Ovary (tissue), 9 donors: Measurements from ENCODE around the gene TMEM107. TPM values are rescaled to one million over a fixed set of nuclear protein-coding genes. Genes with fewer than 3 reads are reported as not detected.
"Not testable (repeated sequence)": the region's sequence is repeated elsewhere in the genome, so short reads cannot be mapped to it uniquely, and the experiment has no call there.

Source experiments
- DNase-seq, 5 donors: peaks; one replicate each; pipeline ENCODE4 v3.0.0-alpha.2; 2019 to 2020
- H3K27ac ChIP-seq, 2 donors: fragments of 200-600 bp; one replicate each; pipeline versions ENCODE4 v1.5.1 to v1.8.0; 2019 to 2022
- H3K27me3 ChIP-seq: fragments of 200-600 bp; one replicate; pipeline ENCODE4 v1.8.0; 2022
- H3K36me3 ChIP-seq: fragments of 200-600 bp; sonication (generic); one replicate; pipeline ENCODE4 v1.5.1; 2019
- H3K4me1 ChIP-seq: one replicate; pipeline ENCODE4 v1.8.1; 2013; ENCODE audit warnings: mild to moderate bottlenecking, moderate library complexity; ENCODE audit not compliant: insufficient read depth
- H3K4me3 ChIP-seq: fragments of 200-600 bp; sonication (generic); one replicate; pipeline ENCODE4 v1.5.1; 2017
- H3K9me3 ChIP-seq, 2 donors: fragments of 200-600 bp in 1 of 2; sonication (generic) in 1 of 2; one replicate each; pipeline versions ENCODE4 v1.5.1 to v1.8.1; 2013 to 2019; ENCODE audit warnings: mild to moderate bottlenecking in 1 of 2, moderate library complexity in 1 of 2
- EP300 ChIP-seq: sonication (generic); formaldehyde crosslinking; IDR thresholded peaks from one replicate; pipeline ENCODE4 v1.6.1; 2017; ENCODE audit warnings: antibody characterized with exemption
- POLR2A ChIP-seq: fragments of 450-650 bp; IDR thresholded peaks from one replicate; pipeline ENCODE4 v1.6.1; 2017; ENCODE audit warnings: antibody characterized with exemption, mild to moderate bottlenecking, moderate library complexity
- WGBS, 3 donors: extraction: QIAGEN DNeasy Blood & Tissue Kit in 1 of 3; methylation state at CpG; one replicate each; pipeline versions ENCODE4 v1.1.5 to v1.1.7; 2013 to 2017; 5-methylcytosine and 5-hydroxymethylcytosine counted together
- intact Hi-C, 4 donors: fragments of 100-400 bp; cut with DNase I; formaldehyde crosslinking; loops; one replicate each; pipeline versions ENCODE4 v1.11.0 to v1.15.1; 2022 to 2023
- polyA plus RNA-seq, 2 donors: library from polyadenylated mRNA; stranded (reverse); fragments of 200-250 nt in 1 of 2; fragments of 350-450 nt in 1 of 2; fragmentation: Illumina TruSeq in 1 of 2; extraction: RNeasy Lipid Tissue Mini Kit (QIAGEN cat#74804) in 1 of 2; gene quantifications; one replicate each; pipeline ENCODE4 v1.2.3, GENCODE V29; 2013 to 2014
- total RNA-seq, 7 donors: library from RNA; depleted of rRNA in 2 of 7; stranded (reverse); fragments of >200 nt in 2 of 7; fragmentation: NEBNext Ultra II Directional in 3 of 7; extraction: Animal tissue kit (Norgen Biotek cat#: 25700) in 3 of 7; gene quantifications; one replicate each; pipeline versions ENCODE4 v1.1.0 to v1.2.4, GENCODE V29; 2016 to 2023
- TF ChIP-seq, protein P1 (sequence below), 3 donors: fragments of 450-650 bp in 2 of 3; fragments of 200-600 bp in 1 of 3; IDR thresholded peaks; one replicate each; pipeline versions ENCODE4 v1.5.1 to v1.8.0; 2016 to 2022; ENCODE audit warnings: antibody characterized with exemption in 3 of 3, mild to moderate bottlenecking in 1 of 3
- donor health status: DM: no; HTN: no; CAD: no; lungs with moderate emphysema.
- donor health status: DM: no; HTN: no; CAD: no.
- donor health status: Bipolar disorder and iron deficiency.
- donor health status: DM: yes; HTN: yes; CAD: no.
- donor health status: DM: no; HTN: no; CAD: no.
- donor health status: DM: yes; HTN: yes; CAD: no.

Gene TMEM107
- total and polyA plus RNA-seq, 9 donors, result 7.5 to 57.6 (median 10.5) TPM

DNA sequence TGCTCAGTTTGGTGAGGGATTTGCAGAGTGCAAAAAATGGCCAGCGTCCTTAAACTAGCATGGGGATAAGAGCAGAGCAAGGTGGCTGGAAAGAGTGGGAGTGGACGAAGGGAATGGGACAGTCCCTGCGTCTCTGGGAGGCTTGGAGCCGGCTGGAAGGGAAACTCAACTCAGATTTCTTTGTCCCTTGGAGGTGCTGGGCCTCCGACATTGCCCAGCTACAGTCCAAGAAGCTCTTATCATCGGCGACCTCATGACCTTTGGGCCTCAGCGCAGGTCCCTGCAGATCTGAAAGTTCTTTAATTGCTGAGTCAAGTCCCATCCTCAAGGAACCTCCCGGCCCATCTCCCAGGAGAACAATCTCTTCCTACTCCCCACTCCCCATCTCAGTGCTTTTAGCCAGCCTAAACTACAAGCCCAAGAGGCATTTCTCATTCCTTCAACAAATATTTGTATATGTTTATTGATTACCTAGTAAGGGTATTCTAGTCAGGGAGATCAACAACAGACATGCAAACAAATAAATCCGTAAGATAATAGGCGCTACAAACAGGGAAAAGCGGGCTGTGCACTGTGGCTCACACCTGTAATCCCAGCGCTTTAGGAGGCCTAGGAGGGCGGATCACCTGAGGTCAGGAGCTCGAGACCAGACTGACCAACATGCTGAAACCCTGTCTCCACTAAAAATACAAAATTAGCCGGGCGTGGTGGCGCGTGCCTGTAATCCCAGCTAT lies 985 bp upstream of the TMEM107 start:
- Histone ChIP-seq H3K4me1 (peaks cover 6% of the 10 kb centered on the region), H3K36me3 (no peaks in the 10 kb centered on the region), H3K27me3 (no peaks in the 10 kb centered on the region), H3K4me3 (peak overlapping the region; percentile 57), H3K27ac (peak overlapping the region in 1 of 2 donors; percentile 23), H3K9me3 (no peaks in the 10 kb centered on the region)
- no peak for DNase-seq
- no peak for TF ChIP-seq POLR2A
- TF ChIP-seq, protein P1, sequence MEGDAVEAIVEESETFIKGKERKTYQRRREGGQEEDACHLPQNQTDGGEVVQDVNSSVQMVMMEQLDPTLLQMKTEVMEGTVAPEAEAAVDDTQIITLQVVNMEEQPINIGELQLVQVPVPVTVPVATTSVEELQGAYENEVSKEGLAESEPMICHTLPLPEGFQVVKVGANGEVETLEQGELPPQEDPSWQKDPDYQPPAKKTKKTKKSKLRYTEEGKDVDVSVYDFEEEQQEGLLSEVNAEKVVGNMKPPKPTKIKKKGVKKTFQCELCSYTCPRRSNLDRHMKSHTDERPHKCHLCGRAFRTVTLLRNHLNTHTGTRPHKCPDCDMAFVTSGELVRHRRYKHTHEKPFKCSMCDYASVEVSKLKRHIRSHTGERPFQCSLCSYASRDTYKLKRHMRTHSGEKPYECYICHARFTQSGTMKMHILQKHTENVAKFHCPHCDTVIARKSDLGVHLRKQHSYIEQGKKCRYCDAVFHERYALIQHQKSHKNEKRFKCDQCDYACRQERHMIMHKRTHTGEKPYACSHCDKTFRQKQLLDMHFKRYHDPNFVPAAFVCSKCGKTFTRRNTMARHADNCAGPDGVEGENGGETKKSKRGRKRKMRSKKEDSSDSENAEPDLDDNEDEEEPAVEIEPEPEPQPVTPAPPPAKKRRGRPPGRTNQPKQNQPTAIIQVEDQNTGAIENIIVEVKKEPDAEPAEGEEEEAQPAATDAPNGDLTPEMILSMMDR (IDR thresholded peaks at IDR 0.05), result no peak
- no peak for TF ChIP-seq EP300
- WGBS, 3 donors, result 72 to 75% (median 75%) methylated on average over 19 of the region's 19 CpGs
- intact Hi-C loops, result loop anchor here in 1 of 4 donors (5.0 kb wide), 1 partner anchor 55 kb away; the partner anchor contains the start of gene HES7

DNA sequence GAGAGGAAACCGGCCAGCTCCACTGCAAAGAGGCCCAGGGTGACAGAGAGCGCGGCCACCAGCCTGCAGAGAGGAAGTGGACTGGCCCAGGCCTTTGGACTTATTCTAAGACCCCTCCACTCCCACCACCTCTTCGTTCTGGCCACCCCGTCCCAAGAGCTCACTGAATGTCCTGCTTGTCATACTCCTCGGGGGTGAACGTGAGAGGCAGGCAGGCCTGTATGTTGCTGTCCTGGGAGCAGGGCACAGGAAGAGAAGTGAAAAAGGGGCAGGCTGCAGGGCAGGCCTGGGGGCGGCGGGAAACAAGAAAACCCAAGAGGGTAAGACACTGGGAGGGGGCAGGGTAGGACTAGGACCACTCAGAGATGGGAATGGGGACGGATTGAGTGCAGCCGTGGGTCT lies 384 bp downstream of the TMEM107 start:
- 14 to 18% (median 18%) methylated on average over 11 of the region's 11 CpGs for WGBS, 3 donors
- intact Hi-C loops, result loop anchor here in 1 of 4 donors (5.0 kb wide), 1 partner anchor 53 kb away; the partner anchor contains the start of gene HES7
- peaks cover 6% of the 10 kb centered on the region for H3K4me1 ChIP-seq
- no peaks in the 10 kb centered on the region for H3K36me3 ChIP-seq
- DNase-seq, result no peak
- H3K9me3 ChIP-seq, result no peaks in the 10 kb centered on the region
- peak overlapping the region; percentile 57 for H3K4me3 ChIP-seq
- H3K27ac ChIP-seq, result peak overlapping the region; percentile 13 to 23
- no peaks in the 10 kb centered on the region for H3K27me3 ChIP-seq
- TF ChIP-seq EP300 (no peak), POLR2A (no peak)
- TF ChIP-seq, protein P1 (IDR thresholded peaks at IDR 0.05), result no peak

DNA sequence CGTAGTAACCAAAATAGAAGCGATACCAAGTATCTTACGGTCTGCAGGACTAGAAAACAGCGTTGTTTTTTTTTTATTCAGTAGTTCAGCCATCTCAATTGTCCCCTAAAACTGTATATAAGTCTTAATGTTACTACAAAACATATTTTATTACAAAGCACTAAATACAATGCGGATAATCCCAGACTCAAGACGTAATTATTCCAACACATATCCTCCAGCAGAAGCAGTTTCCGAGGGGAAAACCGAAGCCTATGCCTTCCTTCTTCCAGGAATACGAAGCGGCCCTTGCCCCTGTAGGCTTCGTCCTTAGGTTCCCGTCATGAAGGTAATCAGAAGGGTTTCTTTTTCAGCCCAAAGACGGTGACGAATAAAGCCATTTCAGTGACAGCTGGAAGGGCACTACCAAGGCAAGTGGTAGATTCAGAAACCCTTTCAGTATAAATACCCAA lies 2.3 kb downstream of the TMEM107 start:
- Histone ChIP-seq H3K9me3 (no peaks in the 10 kb centered on the region), H3K27me3 (no peaks in the 10 kb centered on the region), H3K4me1 (peaks cover 6% of the 10 kb centered on the region), H3K36me3 (no peaks in the 10 kb centered on the region), H3K27ac (peak overlapping the region; percentile 9 to 89), H3K4me3 (peak overlapping the region; percentile 40)
- no peak for TF ChIP-seq POLR2A
- TF ChIP-seq EP300, result no peak
- TF ChIP-seq, protein P1 (IDR thresholded peaks at IDR 0.05), result no peak
- DNase-seq, result no peak
- 2% methylated on average over 14 of the region's 14 CpGs for WGBS, 3 donors
- intact Hi-C loops, result loop anchor here in 1 of 4 donors (1.0 kb wide), 1 partner anchor 48 kb away; no protein-coding TSS in a partner anchor

DNA sequence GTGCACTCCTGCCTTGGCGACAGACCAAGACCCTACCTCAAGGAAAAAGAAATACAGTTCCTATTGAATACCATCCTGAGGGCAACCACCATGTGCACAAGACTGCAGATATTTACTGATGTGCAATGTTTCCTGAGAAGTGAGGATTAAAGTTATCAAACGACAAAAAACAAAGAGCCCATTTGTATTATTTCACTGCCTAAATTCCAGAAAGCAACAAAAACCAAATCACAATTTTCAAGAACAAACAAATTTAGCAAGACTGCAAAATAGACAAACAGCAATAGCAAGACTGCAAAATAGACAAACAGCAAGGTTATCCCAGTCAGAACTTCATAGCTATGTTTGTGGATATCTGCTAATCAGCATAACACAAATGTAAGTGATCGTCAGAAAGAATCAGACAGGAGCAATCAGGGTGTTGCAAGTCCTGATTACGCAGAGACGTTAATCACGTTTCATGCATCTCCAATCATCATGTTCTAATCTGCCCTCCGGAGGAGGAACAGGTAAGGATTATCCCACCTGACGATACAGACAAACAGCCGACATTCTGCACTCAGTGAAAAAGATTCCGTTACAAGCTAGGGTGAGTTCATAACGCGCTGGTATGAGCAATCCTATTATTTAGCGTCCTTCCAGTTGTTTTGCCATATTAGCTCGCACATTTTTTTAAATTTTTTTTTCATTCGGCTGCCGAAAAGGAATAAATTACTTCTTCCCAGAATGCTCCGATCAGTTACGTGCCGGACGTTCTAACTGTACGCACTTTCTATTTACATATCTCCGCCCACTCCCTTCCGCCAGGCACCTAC lies 2.9 kb downstream of the TMEM107 start:
- no peaks in the 10 kb centered on the region for H3K9me3 ChIP-seq
- DNase-seq, result peak; percentile 64 to 82 (median 71)
- TF ChIP-seq, protein P1 (IDR thresholded peaks at IDR 0.05), result no peak
- TF ChIP-seq EP300 (peak; percentile 57), POLR2A (peak; percentile 97)
- no peaks in the 10 kb centered on the region for H3K27me3 ChIP-seq
- intact Hi-C loops, result loop anchor here in 1 of 4 donors (1.0 kb wide), 1 partner anchor 47 kb away; no protein-coding TSS in a partner anchor
- 0 to 2% (median 0%) methylated on average over 23 of the region's 23 CpGs for WGBS, 3 donors
- H3K4me1 ChIP-seq, result peaks cover 6% of the 10 kb centered on the region
- peak overlapping the region; percentile 89 to 91 for H3K27ac ChIP-seq
- H3K36me3 ChIP-seq, result no peaks in the 10 kb centered on the region
- peak overlapping the region; percentile 40 for H3K4me3 ChIP-seq

DNA sequence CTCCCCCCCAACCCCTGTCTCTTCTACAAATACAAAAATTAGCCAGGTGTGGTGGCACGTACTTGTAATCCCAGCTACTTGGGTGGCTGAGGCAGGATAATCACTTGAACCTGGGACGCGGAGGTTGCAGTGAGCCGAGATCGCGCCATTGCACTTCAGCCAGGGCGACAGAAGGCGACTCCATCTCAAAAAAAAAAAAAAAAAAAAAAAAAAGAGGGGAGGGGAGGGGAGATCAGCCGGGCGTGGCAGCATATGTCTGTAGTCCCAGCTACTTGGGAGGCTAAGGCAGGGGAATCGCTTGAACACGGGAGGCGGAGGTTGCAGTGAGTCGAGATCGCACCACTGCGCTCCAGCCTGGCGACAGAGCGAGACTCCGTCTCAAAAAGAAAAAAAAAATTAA lies 6.0 kb downstream of the TMEM107 start:
- H3K36me3 ChIP-seq, DNase-seq, H3K27ac ChIP-seq, H3K27me3 ChIP-seq, intact Hi-C loops, H3K4me3 ChIP-seq, H3K9me3 ChIP-seq, H3K4me1 ChIP-seq: not testable (repeated sequence)
- whole genome bisulfite sequencing, 3 donors, result 77 to 88% (median 87%) methylated on average over 19 of the region's 19 CpGs
